GM23338 (cell line): ENCODE measurements around the gene GOLT1A. TPM values are rescaled to one million over a fixed set of nuclear protein-coding genes. Genes with fewer than 3 reads are reported as not detected.

Experiments used
- ATAC-seq: fragments of 200-7000 bp; cut with Tn5 transposase; 3 replicates; pipeline ENCODE4 v1.9.1; 2020
- DNase-seq: peaks from one replicate; pipeline ENCODE4 v3.0.0-alpha.2; 2015; ENCODE audit warnings: low spot score
- H2AFZ ChIP-seq: fragments of 200-600 bp; sonication (generic); 2 replicates; pipeline ENCODE4 v1.8.0; 2016; ENCODE audit warnings: antibody characterized with exemption, mild to moderate bottlenecking, moderate library complexity
- H3F3A ChIP-seq: fragments of 200-600 bp; sonication (generic); replicated peaks from 2 replicates; pipeline ENCODE4 v1.8.0; 2017; ENCODE audit warnings: antibody characterized with exemption, mixed run types, low read depth
- H3K27ac ChIP-seq: fragments of 200-600 bp; sonication (generic); 2 replicates; pipeline ENCODE4 v1.6.1; 2016; ENCODE audit warnings: low read depth
- H3K27me3 ChIP-seq: fragments of 200-600 bp; sonication (generic); 2 replicates; pipeline ENCODE4 v1.8.0; 2016; ENCODE audit warnings: mild to moderate bottlenecking, mixed run types, moderate library complexity; ENCODE audit not compliant: insufficient read depth
- H3K36me3 ChIP-seq: fragments of 200-600 bp; sonication (generic); 2 replicates; pipeline ENCODE4 v1.8.0; 2016; ENCODE audit warnings: mild to moderate bottlenecking; ENCODE audit not compliant: insufficient read depth
- H3K4me1 ChIP-seq: fragments of 200-600 bp; sonication (generic); 2 replicates; pipeline ENCODE4 v1.8.0; 2016; ENCODE audit warnings: mild to moderate bottlenecking, moderate library complexity; ENCODE audit not compliant: insufficient read depth
- H3K4me2 ChIP-seq: fragments of 200-600 bp; sonication (generic); 2 replicates; pipeline ENCODE4 v1.7.1; 2017; ENCODE audit warnings: mixed run types
- H3K4me3 ChIP-seq: fragments of 200-600 bp; sonication (generic); 2 replicates; pipeline ENCODE4 v1.6.1; 2016; ENCODE audit warnings: mixed run types
- H3K79me2 ChIP-seq: fragments of 200-600 bp; sonication (generic); replicated peaks from 2 replicates; pipeline ENCODE4 v1.8.0; 2017; ENCODE audit warnings: mild to moderate bottlenecking; ENCODE audit not compliant: insufficient read depth
- H3K9me2 ChIP-seq: fragments of 200-600 bp; sonication (generic); 2 replicates; pipeline ENCODE4 v1.8.0; 2017; ENCODE audit not compliant: insufficient read depth
- H4K20me1 ChIP-seq: fragments of 200-600 bp; sonication (generic); replicated peaks from 2 replicates; pipeline ENCODE4 v1.8.0; 2017; ENCODE audit warnings: mild to moderate bottlenecking; ENCODE audit not compliant: insufficient read depth
- H3K27ac Mint-ChIP-seq: 2 replicates; pipeline ENCODE4 v1.8.0; 2020; ENCODE audit warnings: inconsistent platforms, mild to moderate bottlenecking, moderate library complexity, mixed read lengths
- H3K27me3 Mint-ChIP-seq: 3 replicates; pipeline ENCODE4 v1.8.0; 2022; ENCODE audit warnings: low read depth, mild to moderate bottlenecking, moderate library complexity, mixed read lengths, inconsistent platforms; ENCODE audit not compliant: insufficient read depth, poor library complexity
- H3K36me3 Mint-ChIP-seq: 3 replicates; pipeline ENCODE4 v1.8.0; 2021; ENCODE audit warnings: low read depth, mild to moderate bottlenecking, inconsistent platforms, moderate library complexity, mixed read lengths
- H3K4me1 Mint-ChIP-seq: 3 replicates; pipeline ENCODE4 v1.8.0; 2020; ENCODE audit warnings: mild to moderate bottlenecking, inconsistent platforms, mixed read lengths
- H3K4me3 Mint-ChIP-seq: 3 replicates; pipeline ENCODE4 v1.8.0; 2021; ENCODE audit warnings: moderate library complexity, mild to moderate bottlenecking, inconsistent platforms, mixed read lengths
- H3K9me3 Mint-ChIP-seq: 3 replicates; pipeline ENCODE4 v1.8.0; 2020; ENCODE audit warnings: moderate library complexity, mild to moderate bottlenecking, inconsistent platforms, mixed read lengths
- CREB1 ChIP-seq: fragments of 250-450 bp; sonication (Bioruptor Pico); IDR thresholded peaks from 2 replicates; pipeline ENCODE4 v1.5.0; 2020; ENCODE audit warnings: low read depth, mild to moderate bottlenecking, moderate library complexity
- EZH2 ChIP-seq: fragments of 200-600 bp; sonication (generic); IDR thresholded peaks from one replicate; pipeline ENCODE4 v1.8.0; 2017; ENCODE audit warnings: antibody characterized with exemption, mild to moderate bottlenecking, low read depth; ENCODE audit not compliant: unreplicated experiment
- EZH2phosphoT487 ChIP-seq: fragments of 200-600 bp; sonication (generic); IDR thresholded peaks from one replicate; pipeline ENCODE4 v1.8.1; 2018; ENCODE audit warnings: antibody characterized with exemption; ENCODE audit not compliant: unreplicated experiment
- JUNB ChIP-seq: IDR thresholded peaks from one replicate; pipeline ENCODE4 v1.6.1; 2016; ENCODE audit warnings: antibody characterized with exemption; ENCODE audit not compliant: unreplicated experiment
- NANOG ChIP-seq: IDR thresholded peaks from 2 replicates; pipeline ENCODE4 v1.6.1; 2016; ENCODE audit warnings: antibody characterized with exemption, borderline replicate concordance
- ZNF114 ChIP-seq: fragments of 250-450 bp; sonication (Bioruptor Pico); IDR thresholded peaks from 2 replicates; pipeline ENCODE4 v1.5.0; 2020; ENCODE audit warnings: mild to moderate bottlenecking, moderate library complexity
- polyA plus RNA-seq: library from polyadenylated mRNA; unstranded; fragments of >200 nt; fragmentation: Nextera tagmentation; extraction: Ambion mirVana; gene quantifications from 2 replicates; pipeline ENCODE4 v1.2.1, GENCODE V29; 2016
- total RNA-seq: library from RNA; depleted of rRNA; stranded (reverse); fragments of >200 nt; shearing (Covaris generic); gene quantifications from 2 replicates; pipeline ENCODE4 v1.2.3, GENCODE V29; 2014
- TF ChIP-seq, protein P1 (sequence below), 2 experiments: fragments of 200-600 bp in 1 of 2; sonication (generic) in 1 of 2; conservative IDR thresholded peaks; 2 replicates each; pipeline versions ENCODE4 v1.5.1 to v1.6.1; 2016 to 2017; ENCODE audit warnings: antibody characterized with exemption in 2 of 2, low read depth in 2 of 2, mild to moderate bottlenecking in 2 of 2, moderate library complexity in 1 of 2
- TF ChIP-seq, protein P2 (sequence below): fragments of 250-450 bp; sonication (Bioruptor Pico); IDR thresholded peaks from 2 replicates; pipeline ENCODE4 v1.5.0; 2020; ENCODE audit warnings: mild to moderate bottlenecking, moderate library complexity
- TF ChIP-seq, protein P3 (sequence below): IDR thresholded peaks from one replicate; pipeline ENCODE4 v1.6.1; 2018; ENCODE audit warnings: antibody characterized with exemption; ENCODE audit not compliant: unreplicated experiment
- TF ChIP-seq, protein P4 (sequence below): IDR thresholded peaks from 2 replicates; pipeline ENCODE4 v1.6.1; 2016; ENCODE audit warnings: antibody characterized with exemption

GOLT1A gene
- total and polyA plus RNA-seq, 2 experiments from 2014 or later, result 3.0 to 7.2 TPM

DNA sequence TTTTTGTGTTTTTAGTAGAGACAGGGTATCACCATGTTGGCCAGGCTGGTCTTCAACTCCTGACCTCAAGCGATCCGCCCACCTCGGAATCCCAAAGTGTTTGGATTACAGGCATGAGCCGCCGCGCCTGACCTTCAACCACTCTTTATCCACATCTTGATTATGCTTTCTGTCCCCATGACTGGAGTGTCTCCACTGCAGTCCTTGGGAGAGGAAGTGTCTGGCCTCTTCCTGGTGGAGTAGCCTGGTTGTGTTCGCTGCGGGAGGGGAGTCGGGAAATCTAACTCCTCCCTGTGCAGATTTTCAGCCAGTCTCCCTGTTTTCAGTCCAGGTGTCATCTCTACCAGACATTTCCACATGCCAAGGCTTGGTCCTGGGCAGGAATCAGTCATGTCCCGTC, 27.2 kb downstream of the GOLT1A start:
- Histone ChIP-seq H3K4me1 (peaks cover 7% of the 10 kb centered on the region), H3K4me2 (no peak overlapping the region), H3K27ac (no peak overlapping the region), H3K4me3 (no peak overlapping the region), H3F3A (no peaks in the 10 kb centered on the region), H3K27me3 (peaks cover 25% of the 10 kb centered on the region; the same call in 1 of the 2 replicates), H2AFZ (no peak overlapping the region), H4K20me1 (no peaks in the 10 kb centered on the region), H3K9me2 (no peaks in the 10 kb centered on the region), H3K79me2 (no peaks in the 10 kb centered on the region), H3K36me3 (no peaks in the 10 kb centered on the region)
- Mint-ChIP-seq H3K36me3 (no peaks in the 10 kb centered on the region), H3K4me1 (peaks cover 10% of the 10 kb centered on the region), H3K4me3 (no peak overlapping the region), H3K27me3 (peaks cover 13% of the 10 kb centered on the region), H3K27ac (no peak overlapping the region), H3K9me3 (no peaks in the 10 kb centered on the region)
- TF ChIP-seq, protein P1, sequence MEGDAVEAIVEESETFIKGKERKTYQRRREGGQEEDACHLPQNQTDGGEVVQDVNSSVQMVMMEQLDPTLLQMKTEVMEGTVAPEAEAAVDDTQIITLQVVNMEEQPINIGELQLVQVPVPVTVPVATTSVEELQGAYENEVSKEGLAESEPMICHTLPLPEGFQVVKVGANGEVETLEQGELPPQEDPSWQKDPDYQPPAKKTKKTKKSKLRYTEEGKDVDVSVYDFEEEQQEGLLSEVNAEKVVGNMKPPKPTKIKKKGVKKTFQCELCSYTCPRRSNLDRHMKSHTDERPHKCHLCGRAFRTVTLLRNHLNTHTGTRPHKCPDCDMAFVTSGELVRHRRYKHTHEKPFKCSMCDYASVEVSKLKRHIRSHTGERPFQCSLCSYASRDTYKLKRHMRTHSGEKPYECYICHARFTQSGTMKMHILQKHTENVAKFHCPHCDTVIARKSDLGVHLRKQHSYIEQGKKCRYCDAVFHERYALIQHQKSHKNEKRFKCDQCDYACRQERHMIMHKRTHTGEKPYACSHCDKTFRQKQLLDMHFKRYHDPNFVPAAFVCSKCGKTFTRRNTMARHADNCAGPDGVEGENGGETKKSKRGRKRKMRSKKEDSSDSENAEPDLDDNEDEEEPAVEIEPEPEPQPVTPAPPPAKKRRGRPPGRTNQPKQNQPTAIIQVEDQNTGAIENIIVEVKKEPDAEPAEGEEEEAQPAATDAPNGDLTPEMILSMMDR (conservative IDR thresholded peaks at IDR 0.05; ENCODE audit: low read depth in 2 of 2), result no peak
- TF ChIP-seq, protein P2, sequence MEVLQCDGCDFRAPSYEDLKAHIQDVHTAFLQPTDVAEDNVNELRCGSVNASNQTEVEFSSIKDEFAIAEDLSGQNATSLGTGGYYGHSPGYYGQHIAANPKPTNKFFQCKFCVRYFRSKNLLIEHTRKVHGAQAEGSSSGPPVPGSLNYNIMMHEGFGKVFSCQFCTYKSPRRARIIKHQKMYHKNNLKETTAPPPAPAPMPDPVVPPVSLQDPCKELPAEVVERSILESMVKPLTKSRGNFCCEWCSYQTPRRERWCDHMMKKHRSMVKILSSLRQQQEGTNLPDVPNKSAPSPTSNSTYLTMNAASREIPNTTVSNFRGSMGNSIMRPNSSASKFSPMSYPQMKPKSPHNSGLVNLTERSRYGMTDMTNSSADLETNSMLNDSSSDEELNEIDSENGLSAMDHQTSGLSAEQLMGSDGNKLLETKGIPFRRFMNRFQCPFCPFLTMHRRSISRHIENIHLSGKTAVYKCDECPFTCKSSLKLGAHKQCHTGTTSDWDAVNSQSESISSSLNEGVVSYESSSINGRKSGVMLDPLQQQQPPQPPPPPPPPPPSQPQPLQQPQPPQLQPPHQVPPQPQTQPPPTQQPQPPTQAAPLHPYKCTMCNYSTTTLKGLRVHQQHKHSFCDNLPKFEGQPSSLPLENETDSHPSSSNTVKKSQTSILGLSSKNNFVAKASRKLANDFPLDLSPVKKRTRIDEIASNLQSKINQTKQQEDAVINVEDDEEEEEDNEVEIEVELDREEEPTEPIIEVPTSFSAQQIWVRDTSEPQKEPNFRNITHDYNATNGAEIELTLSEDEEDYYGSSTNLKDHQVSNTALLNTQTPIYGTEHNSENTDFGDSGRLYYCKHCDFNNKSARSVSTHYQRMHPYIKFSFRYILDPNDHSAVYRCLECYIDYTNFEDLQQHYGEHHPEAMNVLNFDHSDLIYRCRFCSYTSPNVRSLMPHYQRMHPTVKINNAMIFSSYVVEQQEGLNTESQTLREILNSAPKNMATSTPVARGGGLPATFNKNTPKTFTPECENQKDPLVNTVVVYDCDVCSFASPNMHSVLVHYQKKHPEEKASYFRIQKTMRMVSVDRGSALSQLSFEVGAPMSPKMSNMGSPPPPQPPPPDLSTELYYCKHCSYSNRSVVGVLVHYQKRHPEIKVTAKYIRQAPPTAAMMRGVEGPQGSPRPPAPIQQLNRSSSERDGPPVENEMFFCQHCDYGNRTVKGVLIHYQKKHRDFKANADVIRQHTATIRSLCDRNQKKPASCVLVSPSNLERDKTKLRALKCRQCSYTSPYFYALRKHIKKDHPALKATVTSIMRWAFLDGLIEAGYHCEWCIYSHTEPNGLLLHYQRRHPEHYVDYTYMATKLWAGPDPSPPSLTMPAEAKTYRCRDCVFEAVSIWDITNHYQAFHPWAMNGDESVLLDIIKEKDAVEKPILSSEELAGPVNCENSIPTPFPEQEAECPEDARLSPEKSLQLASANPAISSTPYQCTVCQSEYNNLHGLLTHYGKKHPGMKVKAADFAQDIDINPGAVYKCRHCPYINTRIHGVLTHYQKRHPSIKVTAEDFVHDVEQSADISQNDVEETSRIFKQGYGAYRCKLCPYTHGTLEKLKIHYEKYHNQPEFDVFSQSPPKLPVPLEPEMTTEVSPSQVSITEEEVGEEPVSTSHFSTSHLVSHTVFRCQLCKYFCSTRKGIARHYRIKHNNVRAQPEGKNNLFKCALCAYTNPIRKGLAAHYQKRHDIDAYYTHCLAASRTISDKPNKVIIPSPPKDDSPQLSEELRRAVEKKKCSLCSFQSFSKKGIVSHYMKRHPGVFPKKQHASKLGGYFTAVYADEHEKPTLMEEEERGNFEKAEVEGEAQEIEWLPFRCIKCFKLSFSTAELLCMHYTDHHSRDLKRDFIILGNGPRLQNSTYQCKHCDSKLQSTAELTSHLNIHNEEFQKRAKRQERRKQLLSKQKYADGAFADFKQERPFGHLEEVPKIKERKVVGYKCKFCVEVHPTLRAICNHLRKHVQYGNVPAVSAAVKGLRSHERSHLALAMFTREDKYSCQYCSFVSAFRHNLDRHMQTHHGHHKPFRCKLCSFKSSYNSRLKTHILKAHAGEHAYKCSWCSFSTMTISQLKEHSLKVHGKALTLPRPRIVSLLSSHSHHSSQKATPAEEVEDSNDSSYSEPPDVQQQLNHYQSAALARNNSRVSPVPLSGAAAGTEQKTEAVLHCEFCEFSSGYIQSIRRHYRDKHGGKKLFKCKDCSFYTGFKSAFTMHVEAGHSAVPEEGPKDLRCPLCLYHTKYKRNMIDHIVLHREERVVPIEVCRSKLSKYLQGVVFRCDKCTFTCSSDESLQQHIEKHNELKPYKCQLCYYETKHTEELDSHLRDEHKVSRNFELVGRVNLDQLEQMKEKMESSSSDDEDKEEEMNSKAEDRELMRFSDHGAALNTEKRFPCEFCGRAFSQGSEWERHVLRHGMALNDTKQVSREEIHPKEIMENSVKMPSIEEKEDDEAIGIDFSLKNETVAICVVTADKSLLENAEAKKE (CRISPR knock-in tag), result no peak
- TF ChIP-seq EZH2 (no peak), ZNF114 (CRISPR knock-in tag) (no peak), EZH2phosphoT487 (no peak), JUNB (no peak), NANOG (no peak), CREB1 (no peak)
- TF ChIP-seq, protein P3, sequence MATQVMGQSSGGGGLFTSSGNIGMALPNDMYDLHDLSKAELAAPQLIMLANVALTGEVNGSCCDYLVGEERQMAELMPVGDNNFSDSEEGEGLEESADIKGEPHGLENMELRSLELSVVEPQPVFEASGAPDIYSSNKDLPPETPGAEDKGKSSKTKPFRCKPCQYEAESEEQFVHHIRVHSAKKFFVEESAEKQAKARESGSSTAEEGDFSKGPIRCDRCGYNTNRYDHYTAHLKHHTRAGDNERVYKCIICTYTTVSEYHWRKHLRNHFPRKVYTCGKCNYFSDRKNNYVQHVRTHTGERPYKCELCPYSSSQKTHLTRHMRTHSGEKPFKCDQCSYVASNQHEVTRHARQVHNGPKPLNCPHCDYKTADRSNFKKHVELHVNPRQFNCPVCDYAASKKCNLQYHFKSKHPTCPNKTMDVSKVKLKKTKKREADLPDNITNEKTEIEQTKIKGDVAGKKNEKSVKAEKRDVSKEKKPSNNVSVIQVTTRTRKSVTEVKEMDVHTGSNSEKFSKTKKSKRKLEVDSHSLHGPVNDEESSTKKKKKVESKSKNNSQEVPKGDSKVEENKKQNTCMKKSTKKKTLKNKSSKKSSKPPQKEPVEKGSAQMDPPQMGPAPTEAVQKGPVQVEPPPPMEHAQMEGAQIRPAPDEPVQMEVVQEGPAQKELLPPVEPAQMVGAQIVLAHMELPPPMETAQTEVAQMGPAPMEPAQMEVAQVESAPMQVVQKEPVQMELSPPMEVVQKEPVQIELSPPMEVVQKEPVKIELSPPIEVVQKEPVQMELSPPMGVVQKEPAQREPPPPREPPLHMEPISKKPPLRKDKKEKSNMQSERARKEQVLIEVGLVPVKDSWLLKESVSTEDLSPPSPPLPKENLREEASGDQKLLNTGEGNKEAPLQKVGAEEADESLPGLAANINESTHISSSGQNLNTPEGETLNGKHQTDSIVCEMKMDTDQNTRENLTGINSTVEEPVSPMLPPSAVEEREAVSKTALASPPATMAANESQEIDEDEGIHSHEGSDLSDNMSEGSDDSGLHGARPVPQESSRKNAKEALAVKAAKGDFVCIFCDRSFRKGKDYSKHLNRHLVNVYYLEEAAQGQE, result no peak
- TF ChIP-seq, protein P4, sequence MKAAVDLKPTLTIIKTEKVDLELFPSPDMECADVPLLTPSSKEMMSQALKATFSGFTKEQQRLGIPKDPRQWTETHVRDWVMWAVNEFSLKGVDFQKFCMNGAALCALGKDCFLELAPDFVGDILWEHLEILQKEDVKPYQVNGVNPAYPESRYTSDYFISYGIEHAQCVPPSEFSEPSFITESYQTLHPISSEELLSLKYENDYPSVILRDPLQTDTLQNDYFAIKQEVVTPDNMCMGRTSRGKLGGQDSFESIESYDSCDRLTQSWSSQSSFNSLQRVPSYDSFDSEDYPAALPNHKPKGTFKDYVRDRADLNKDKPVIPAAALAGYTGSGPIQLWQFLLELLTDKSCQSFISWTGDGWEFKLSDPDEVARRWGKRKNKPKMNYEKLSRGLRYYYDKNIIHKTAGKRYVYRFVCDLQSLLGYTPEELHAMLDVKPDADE, result no peak
- ATAC-seq, result no peak
- DNase-seq, result no peak
